Neural cell (in vitro differentiated cells): ENCODE results near the gene SLAMF7. TPM values are rescaled to one million over a fixed set of nuclear protein-coding genes. Genes with fewer than 3 reads are reported as not detected.

ENCODE experiments used
- H2AFZ ChIP-seq: fragments of 200-600, 300-800 bp; sonication (generic), shearing (Covaris generic); 2 replicates; pipeline ENCODE4 v1.6.0; 2014; ENCODE audit warnings: low read depth, mild to moderate bottlenecking, antibody characterized with exemption, low read length, moderate library complexity
- H3F3A ChIP-seq: fragments of 200-600 bp; shearing (Covaris generic); 2 replicates; pipeline ENCODE4 v1.6.1; 2016; ENCODE audit warnings: mild to moderate bottlenecking, moderate library complexity, mixed read lengths, antibody characterized with exemption, low read length; ENCODE audit not compliant: insufficient read depth, poor library complexity, severe bottlenecking
- H3K27ac ChIP-seq: fragments of 200-600, 300-800 bp; sonication (generic), shearing (Covaris generic); 2 replicates; pipeline ENCODE4 v1.5.1; 2014; ENCODE audit warnings: mild to moderate bottlenecking, low read length, moderate library complexity
- H3K27me3 ChIP-seq: fragments of 300-800, 200-600 bp; sonication (generic), shearing (Covaris generic); 2 replicates; pipeline ENCODE4 v1.6.0; 2014; ENCODE audit warnings: mild to moderate bottlenecking, low read depth, low read length, moderate library complexity; ENCODE audit not compliant: insufficient read depth
- H3K36me3 ChIP-seq: fragments of 300-800, 200-600 bp; sonication (generic), shearing (Covaris generic); 2 replicates; pipeline ENCODE4 v1.5.1; 2014; ENCODE audit warnings: mild to moderate bottlenecking, antibody characterized with exemption, low read length, moderate library complexity; ENCODE audit not compliant: insufficient read depth
- H3K4me2 ChIP-seq: fragments of 300-800, 200-600 bp; sonication (generic), shearing (Covaris generic); 2 replicates; pipeline ENCODE4 v1.6.0; 2014; ENCODE audit warnings: mild to moderate bottlenecking, low read length
- H3K4me3 ChIP-seq: fragments of 300-800, 200-600 bp; sonication (generic), shearing (Covaris generic); 2 replicates; pipeline ENCODE4 v1.5.1; 2014; ENCODE audit warnings: mild to moderate bottlenecking, low read length, moderate library complexity
- H3K79me2 ChIP-seq: fragments of 200-600 bp; shearing (Covaris generic); replicated peaks from 2 replicates; pipeline ENCODE4 v1.6.0; 2014; ENCODE audit warnings: mild to moderate bottlenecking, low read length, moderate library complexity; ENCODE audit not compliant: insufficient read depth
- H3K9ac ChIP-seq: fragments of 300-800, 200-600 bp; sonication (generic), shearing (Covaris generic); 2 replicates; pipeline ENCODE4 v1.6.1; 2016; ENCODE audit warnings: mild to moderate bottlenecking, low read length, mixed read lengths
- H3K9me2 ChIP-seq: fragments of 200-600 bp; shearing (Covaris generic); 2 replicates; pipeline ENCODE4 v1.6.1; 2016; ENCODE audit warnings: mild to moderate bottlenecking, low read length, mixed read lengths; ENCODE audit not compliant: insufficient read depth
- H3K9me3 ChIP-seq: fragments of 200-600, 300-800 bp; sonication (generic), shearing (Covaris generic); 2 replicates; pipeline ENCODE4 v1.6.1; 2016; ENCODE audit warnings: mild to moderate bottlenecking, mixed run types, low read length, moderate library complexity, mixed read lengths
- H4K20me1 ChIP-seq: fragments of 200-600 bp; shearing (Covaris generic); 2 replicates; pipeline ENCODE4 v1.6.1; 2016; ENCODE audit warnings: mild to moderate bottlenecking, mixed run types; ENCODE audit not compliant: insufficient read depth
- EP300 ChIP-seq: fragments of 450-650 bp; conservative IDR thresholded peaks from 2 replicates; pipeline ENCODE4 v1.6.1; 2014; ENCODE audit warnings: antibody characterized with exemption, mild to moderate bottlenecking, moderate library complexity; ENCODE audit not compliant: poor library complexity, severe bottlenecking
- EZH2 ChIP-seq: fragments of 200-600, 300-800 bp; shearing (Covaris generic), sonication (generic); IDR thresholded peaks from 2 replicates; pipeline ENCODE4 v1.6.1; 2014; ENCODE audit warnings: antibody characterized with exemption, low read length, borderline replicate concordance, mild to moderate bottlenecking; ENCODE audit not compliant: insufficient read depth, poor library complexity, severe bottlenecking
- MXI1 ChIP-seq: fragments of 450-650 bp; conservative IDR thresholded peaks from 2 replicates; pipeline ENCODE4 v1.6.1; 2014; ENCODE audit warnings: antibody characterized with exemption, mild to moderate bottlenecking; ENCODE audit not compliant: poor library complexity, severe bottlenecking
- POLR2AphosphoS5 ChIP-seq: IDR thresholded peaks from 2 replicates; pipeline ENCODE4 v1.6.1; 2012
- RAD21 ChIP-seq: fragments of 450-650 bp; conservative IDR thresholded peaks from 2 replicates; pipeline ENCODE4 v1.6.1; 2014; ENCODE audit warnings: antibody characterized with exemption, mild to moderate bottlenecking, moderate library complexity
- SMC3 ChIP-seq: fragments of 450-650 bp; conservative IDR thresholded peaks from 2 replicates; pipeline ENCODE4 v1.6.1; 2014; ENCODE audit warnings: antibody characterized with exemption, mild to moderate bottlenecking, moderate library complexity; ENCODE audit not compliant: poor library complexity
- TAF1 ChIP-seq: IDR thresholded peaks from 2 replicates; pipeline ENCODE4 v1.6.1; 2012; ENCODE audit warnings: low read depth
- polyA plus RNA-seq: library from polyadenylated mRNA; depleted of rRNA; stranded (reverse); fragments of >200 nt; gene quantifications from 2 replicates; pipeline ENCODE4 v1.2.3, GENCODE V29; 2014
- TF ChIP-seq, protein P1 (sequence below): IDR thresholded peaks from 2 replicates; pipeline ENCODE4 v1.6.1; 2012; ENCODE audit warnings: borderline replicate concordance
- TF ChIP-seq, protein P2 (sequence below): fragments of 450-650 bp; IDR thresholded peaks from 2 replicates; pipeline ENCODE4 v1.5.1; 2014; ENCODE audit warnings: antibody characterized with exemption, mild to moderate bottlenecking, moderate library complexity; ENCODE audit not compliant: poor library complexity, severe bottlenecking

The SLAMF7 gene
- polyA plus RNA-seq, 1 donor from 2014 or later = not detected

DNA sequence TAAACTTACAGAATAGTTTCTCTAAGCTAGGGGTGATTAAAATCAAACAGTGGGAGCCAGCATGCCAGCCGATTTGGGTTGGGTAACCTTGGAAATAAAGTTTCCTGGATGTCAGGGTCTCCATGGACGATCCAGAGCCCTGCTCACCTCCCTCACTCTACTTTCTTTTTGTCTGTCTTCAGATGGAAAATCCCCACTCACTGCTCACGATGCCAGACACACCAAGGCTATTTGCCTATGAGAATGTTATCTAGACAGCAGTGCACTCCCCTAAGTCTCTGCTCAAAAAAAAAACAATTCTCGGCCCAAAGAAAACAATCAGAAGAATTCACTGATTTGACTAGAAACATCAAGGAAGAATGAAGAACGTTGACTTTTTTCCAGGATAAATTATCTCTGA lies 13.9 kb downstream of the SLAMF7 start:
- no peaks in the 10 kb centered on the region for H3K79me2 ChIP-seq
- H3K27ac ChIP-seq = no peak overlapping the region
- H3K27me3 ChIP-seq = no peaks in the 10 kb centered on the region
- no peak overlapping the region for H3K9ac ChIP-seq
- no peak overlapping the region for H2AFZ ChIP-seq
- H3K4me3 ChIP-seq = no peak overlapping the region
- no peaks in the 10 kb centered on the region for H3K36me3 ChIP-seq
- no peak for TF ChIP-seq RAD21
- no peak for TF ChIP-seq EP300
- no peak for TF ChIP-seq POLR2AphosphoS5
- TF ChIP-seq SMC3 = no peak
- TF ChIP-seq TAF1 = no peak
- no peak for TF ChIP-seq MXI1
- TF ChIP-seq, protein P1, sequence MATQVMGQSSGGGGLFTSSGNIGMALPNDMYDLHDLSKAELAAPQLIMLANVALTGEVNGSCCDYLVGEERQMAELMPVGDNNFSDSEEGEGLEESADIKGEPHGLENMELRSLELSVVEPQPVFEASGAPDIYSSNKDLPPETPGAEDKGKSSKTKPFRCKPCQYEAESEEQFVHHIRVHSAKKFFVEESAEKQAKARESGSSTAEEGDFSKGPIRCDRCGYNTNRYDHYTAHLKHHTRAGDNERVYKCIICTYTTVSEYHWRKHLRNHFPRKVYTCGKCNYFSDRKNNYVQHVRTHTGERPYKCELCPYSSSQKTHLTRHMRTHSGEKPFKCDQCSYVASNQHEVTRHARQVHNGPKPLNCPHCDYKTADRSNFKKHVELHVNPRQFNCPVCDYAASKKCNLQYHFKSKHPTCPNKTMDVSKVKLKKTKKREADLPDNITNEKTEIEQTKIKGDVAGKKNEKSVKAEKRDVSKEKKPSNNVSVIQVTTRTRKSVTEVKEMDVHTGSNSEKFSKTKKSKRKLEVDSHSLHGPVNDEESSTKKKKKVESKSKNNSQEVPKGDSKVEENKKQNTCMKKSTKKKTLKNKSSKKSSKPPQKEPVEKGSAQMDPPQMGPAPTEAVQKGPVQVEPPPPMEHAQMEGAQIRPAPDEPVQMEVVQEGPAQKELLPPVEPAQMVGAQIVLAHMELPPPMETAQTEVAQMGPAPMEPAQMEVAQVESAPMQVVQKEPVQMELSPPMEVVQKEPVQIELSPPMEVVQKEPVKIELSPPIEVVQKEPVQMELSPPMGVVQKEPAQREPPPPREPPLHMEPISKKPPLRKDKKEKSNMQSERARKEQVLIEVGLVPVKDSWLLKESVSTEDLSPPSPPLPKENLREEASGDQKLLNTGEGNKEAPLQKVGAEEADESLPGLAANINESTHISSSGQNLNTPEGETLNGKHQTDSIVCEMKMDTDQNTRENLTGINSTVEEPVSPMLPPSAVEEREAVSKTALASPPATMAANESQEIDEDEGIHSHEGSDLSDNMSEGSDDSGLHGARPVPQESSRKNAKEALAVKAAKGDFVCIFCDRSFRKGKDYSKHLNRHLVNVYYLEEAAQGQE = no peak
- no peak for TF ChIP-seq EZH2
- TF ChIP-seq, protein P2, sequence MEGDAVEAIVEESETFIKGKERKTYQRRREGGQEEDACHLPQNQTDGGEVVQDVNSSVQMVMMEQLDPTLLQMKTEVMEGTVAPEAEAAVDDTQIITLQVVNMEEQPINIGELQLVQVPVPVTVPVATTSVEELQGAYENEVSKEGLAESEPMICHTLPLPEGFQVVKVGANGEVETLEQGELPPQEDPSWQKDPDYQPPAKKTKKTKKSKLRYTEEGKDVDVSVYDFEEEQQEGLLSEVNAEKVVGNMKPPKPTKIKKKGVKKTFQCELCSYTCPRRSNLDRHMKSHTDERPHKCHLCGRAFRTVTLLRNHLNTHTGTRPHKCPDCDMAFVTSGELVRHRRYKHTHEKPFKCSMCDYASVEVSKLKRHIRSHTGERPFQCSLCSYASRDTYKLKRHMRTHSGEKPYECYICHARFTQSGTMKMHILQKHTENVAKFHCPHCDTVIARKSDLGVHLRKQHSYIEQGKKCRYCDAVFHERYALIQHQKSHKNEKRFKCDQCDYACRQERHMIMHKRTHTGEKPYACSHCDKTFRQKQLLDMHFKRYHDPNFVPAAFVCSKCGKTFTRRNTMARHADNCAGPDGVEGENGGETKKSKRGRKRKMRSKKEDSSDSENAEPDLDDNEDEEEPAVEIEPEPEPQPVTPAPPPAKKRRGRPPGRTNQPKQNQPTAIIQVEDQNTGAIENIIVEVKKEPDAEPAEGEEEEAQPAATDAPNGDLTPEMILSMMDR = no peak
- H3K9me2 ChIP-seq = no peaks in the 10 kb centered on the region
- H3F3A ChIP-seq = no peaks in the 10 kb centered on the region
- H3K4me2 ChIP-seq = no peak overlapping the region
- no peaks in the 10 kb centered on the region for H3K9me3 ChIP-seq
- no peaks in the 10 kb centered on the region for H4K20me1 ChIP-seq

DNA sequence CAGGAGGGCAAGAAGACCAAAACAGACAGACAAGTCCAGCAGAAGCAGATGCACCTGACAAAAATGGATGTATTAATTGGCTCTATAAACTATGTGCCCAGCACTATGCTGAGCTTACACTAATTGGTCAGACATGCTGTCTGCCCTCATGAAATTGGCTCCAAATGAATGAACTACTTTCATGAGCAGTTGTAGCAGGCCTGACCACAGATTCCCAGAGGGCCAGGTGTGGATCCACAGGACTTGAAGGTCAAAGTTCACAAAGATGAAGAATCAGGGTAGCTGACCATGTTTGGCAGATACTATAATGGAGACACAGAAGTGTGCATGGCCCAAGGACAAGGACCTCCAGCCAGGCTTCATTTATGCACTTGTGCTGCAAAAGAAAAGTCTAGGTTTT lies 14.5 kb downstream of the SLAMF7 start:
- no peak overlapping the region for H2AFZ ChIP-seq
- no peak overlapping the region for H3K9ac ChIP-seq
- no peak for TF ChIP-seq EZH2
- no peak for TF ChIP-seq SMC3
- no peak for TF ChIP-seq TAF1
- no peak for TF ChIP-seq POLR2AphosphoS5
- no peak for TF ChIP-seq RAD21
- no peak for TF ChIP-seq MXI1
- TF ChIP-seq, protein P2 = no peak
- no peak for TF ChIP-seq EP300
- TF ChIP-seq, protein P1 = no peak
- H3K9me3 ChIP-seq = no peaks in the 10 kb centered on the region
- H3K36me3 ChIP-seq = no peaks in the 10 kb centered on the region
- no peak overlapping the region for H3K27ac ChIP-seq
- H4K20me1 ChIP-seq = no peaks in the 10 kb centered on the region
- H3K27me3 ChIP-seq = no peaks in the 10 kb centered on the region
- H3K4me3 ChIP-seq = no peak overlapping the region
- H3K79me2 ChIP-seq = no peaks in the 10 kb centered on the region
- H3F3A ChIP-seq = no peaks in the 10 kb centered on the region
- no peaks in the 10 kb centered on the region for H3K9me2 ChIP-seq
- H3K4me2 ChIP-seq = no peak overlapping the region
